GM13977 (cell line): Measurements from ENCODE around the gene PCDH15.
A peak's percentile ranks its signal among the peaks of the same experiment; 100 is the strongest.

Experiments
- DNase-seq: peaks from one replicate; pipeline ENCODE4 v3.0.0; 2012; ENCODE audit warnings: low spot score
- in situ Hi-C: fragments of 300-500 bp; cut with MboI; formaldehyde crosslinking; loops from one replicate; pipeline ENCODE4 v1.12.0; 2022; ENCODE audit warnings: low sequenced_read_pairs, low pct_unique_long_range_greater_than_20kb, mixed read lengths, inconsistent platforms; ENCODE audit not compliant: unreplicated experiment
- TF ChIP-seq, protein P1 (sequence below): IDR thresholded peaks from 2 replicates; pipeline ENCODE4 v1.5.1; 2012; ENCODE audit warnings: mild to moderate bottlenecking, control low read depth; ENCODE audit not compliant: insufficient read depth; ENCODE audit errors: extremely low read depth, missing control alignments

Gene PCDH15

DNA sequence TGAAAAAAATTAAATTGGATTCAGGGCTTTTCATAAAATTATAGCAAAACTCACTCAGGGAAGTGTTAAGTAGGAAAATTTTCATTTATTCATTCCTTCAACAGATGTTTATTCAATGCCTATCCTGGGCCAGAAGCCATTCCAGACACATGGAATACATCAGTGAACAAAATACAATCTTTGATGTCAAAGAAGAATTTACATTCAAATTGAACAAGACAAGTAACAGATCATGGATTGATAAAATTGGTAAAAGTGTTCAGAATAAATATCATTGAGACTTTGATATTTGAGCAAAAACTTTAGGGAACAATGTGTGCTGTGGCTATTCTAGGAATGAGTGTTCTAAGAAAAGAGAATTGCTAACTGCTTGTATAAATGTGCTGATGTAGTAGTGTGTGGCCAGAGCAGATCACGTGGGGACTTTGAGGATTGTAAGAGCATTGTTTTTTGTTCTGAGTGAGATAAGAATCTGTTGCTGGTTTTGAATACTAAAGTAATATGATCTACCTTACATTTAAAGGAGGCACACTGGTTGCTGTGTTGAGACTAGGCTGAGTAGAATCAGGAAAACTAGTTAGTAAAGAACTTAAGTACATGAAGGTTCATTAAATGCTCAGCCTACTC lies 957.2 kb downstream of the PCDH15 start:
- in situ Hi-C loops = no loop called here
- no peak for DNase-seq
- TF ChIP-seq, protein P1, sequence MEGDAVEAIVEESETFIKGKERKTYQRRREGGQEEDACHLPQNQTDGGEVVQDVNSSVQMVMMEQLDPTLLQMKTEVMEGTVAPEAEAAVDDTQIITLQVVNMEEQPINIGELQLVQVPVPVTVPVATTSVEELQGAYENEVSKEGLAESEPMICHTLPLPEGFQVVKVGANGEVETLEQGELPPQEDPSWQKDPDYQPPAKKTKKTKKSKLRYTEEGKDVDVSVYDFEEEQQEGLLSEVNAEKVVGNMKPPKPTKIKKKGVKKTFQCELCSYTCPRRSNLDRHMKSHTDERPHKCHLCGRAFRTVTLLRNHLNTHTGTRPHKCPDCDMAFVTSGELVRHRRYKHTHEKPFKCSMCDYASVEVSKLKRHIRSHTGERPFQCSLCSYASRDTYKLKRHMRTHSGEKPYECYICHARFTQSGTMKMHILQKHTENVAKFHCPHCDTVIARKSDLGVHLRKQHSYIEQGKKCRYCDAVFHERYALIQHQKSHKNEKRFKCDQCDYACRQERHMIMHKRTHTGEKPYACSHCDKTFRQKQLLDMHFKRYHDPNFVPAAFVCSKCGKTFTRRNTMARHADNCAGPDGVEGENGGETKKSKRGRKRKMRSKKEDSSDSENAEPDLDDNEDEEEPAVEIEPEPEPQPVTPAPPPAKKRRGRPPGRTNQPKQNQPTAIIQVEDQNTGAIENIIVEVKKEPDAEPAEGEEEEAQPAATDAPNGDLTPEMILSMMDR = no peak

DNA sequence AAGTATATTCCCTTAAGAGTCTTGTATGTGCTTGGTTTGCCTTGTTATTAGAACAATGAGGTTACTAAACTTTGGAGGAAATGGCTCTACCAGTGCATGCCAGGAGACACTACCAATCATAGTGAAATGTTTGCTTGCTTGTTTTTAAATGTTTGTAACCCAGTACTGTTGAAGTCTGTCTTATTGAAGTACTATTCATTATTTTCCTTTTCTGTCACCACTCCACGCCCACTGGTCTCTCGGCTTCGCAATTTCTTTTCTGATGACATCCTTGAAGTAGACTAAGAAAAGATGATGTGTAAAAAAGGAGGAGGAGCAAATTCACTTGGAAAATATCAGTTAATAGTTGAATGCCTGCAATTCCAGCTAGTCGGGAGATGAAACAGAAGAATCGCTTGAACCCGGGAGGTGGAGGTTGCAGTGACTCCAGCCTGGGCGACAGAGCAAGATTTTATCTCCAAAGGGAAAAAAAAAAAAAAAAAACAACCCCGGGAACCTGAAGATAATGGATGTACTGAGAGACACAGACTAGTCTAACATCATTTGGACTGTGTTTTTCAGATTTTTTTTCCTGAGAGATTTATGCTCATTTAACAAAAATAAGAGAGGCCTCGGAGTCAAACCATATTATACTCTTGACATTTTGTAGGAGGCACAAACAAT lies 959.4 kb downstream of the PCDH15 start:
- DNase-seq = no peak
- in situ Hi-C loops = no loop called here
- TF ChIP-seq, protein P1 = no peak

DNA sequence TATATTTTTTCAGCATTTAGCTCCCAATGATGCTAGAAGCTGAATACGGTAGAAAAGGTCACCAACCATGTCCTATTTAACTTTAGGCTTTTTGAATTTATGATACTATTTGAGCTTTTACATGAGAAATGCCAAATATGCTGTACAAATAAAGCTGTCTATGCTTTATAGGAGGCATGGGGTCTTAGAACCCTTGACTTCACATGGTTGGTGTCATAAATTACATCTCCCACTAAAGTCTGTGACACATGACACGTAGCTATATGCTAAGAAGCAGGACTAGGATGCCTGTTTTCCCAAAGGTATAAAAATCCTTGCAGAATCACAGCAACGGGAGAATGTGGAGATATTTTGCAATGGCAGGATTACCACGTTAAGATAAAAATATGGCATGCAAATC lies 960.4 kb downstream of the PCDH15 start:
- in situ Hi-C loops = no loop called here
- TF ChIP-seq, protein P1 = no peak

DNA sequence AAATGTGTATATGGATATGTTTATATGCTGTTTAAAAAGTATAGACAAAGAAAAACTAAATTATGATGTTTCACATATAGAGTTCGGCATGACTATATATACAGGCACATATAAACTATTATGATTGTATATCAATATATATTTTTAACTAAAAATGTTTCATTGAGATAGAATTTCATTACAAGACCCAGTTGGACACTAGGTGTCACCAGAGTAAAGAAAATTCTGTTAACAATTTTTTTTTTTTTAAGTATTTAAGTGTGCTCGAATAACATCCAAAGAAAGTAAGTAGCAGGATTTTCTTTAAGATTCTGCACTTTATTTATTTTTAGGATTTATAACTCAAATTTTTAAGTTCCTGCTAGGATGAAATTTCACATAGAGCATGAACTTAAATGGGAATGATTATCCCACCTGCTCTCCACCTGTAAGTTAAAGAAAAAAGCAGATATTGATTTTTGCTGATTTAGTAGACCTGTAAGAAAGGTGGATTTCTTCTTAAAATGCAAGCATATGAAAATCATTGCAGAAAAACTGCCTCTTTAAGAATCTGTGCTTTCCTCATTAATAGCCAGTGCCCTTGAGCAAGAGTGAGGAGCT lies 961.5 kb downstream of the PCDH15 start:
- TF ChIP-seq, protein P1 = peak; percentile 34
- no peak for DNase-seq
- in situ Hi-C loops = no loop called here

More for the DNA sequence above, 960.4 kb downstream of the PCDH15 start:
- no peak for DNase-seq

DNA sequence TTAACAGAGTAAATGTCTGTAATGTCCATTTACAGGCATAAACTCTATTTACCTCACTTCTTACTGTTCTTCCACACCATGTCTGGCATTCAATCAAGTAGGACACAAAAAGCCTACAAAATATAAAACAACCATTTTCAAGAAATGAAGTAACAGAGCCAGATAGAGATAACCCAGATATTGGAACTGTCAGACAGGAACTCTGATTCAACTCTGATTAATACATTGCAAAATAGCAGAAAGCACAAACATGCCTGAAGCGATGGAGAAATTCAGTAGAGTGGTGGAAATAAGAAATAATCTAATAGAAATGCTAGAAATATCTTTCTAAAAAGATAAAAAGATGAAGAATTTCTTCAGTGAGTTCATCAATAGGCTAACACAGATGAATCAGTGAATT lies 964.4 kb downstream of the PCDH15 start:
- no peak for DNase-seq
- TF ChIP-seq, protein P1 = no peak
- in situ Hi-C loops = no loop called here

DNA sequence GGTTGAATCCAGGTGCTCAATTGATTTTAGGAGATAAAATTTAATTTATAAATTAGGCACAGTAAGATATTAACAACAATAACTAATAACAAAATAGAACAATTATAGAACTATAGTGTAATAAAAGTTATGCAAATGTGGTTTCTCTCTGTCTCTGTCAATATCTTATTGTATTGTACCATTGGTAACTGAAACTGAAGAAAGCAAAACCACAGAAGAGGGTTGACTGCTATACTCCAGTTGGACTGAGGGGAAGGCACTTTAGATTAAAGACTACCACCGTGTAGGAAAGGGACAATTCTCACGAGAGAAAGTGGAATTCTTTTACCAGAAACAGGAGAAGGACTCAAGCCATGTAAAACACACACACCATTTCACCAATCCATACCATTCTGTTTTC lies 967.1 kb downstream of the PCDH15 start:
- DNase-seq = no peak
- TF ChIP-seq, protein P1 = no peak
- in situ Hi-C loops = no loop called here
